ENCODE results near the gene MICAL3. TPM values are rescaled to one million over a fixed set of nuclear protein-coding genes. Genes with fewer than 3 reads are reported as not detected.
"Not testable (repeated sequence)": the region's sequence is repeated elsewhere in the genome, so short reads cannot be mapped to it uniquely, and the experiment has no call there.

Gene MICAL3
- total RNA-seq, 6 experiments from 2014 or later: 38.6 to 44.1 (median 39.7) TPM

DNA sequence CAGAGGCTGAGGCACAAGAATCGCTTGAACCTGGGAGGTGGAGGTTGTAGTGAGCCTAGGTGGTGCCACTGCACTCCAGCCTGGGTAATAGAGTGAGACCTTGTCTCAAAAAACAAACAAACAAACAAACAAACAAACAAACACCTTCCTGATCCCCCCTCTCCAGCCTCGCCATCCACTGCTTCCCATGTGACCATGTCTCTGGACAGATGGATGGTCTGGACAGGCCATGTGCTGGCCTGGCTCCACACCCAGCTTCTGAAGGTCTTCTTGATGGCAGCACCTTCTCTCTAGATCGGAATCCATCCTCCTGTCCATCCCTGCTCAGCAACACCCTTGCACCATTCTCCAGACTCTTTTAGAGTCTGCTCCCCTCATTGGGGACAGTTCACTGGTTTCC, 42.8 kb upstream of the MICAL3 start:
- no peak for DNase-seq
- Mint-ChIP-seq H3K27ac (no peak overlapping the region), H3K4me1 (ENCODE audit: low read depth) (peaks cover 46% of the 10 kb centered on the region), H3K4me3 (no peak overlapping the region), H3K9me3 (no peaks in the 10 kb centered on the region), H3K27me3 (ENCODE audit: insufficient read depth) (peaks cover 11% of the 10 kb centered on the region), H3K36me3 (ENCODE audit: low read depth) (no peaks in the 10 kb centered on the region)
- TF ChIP-seq, protein P1, sequence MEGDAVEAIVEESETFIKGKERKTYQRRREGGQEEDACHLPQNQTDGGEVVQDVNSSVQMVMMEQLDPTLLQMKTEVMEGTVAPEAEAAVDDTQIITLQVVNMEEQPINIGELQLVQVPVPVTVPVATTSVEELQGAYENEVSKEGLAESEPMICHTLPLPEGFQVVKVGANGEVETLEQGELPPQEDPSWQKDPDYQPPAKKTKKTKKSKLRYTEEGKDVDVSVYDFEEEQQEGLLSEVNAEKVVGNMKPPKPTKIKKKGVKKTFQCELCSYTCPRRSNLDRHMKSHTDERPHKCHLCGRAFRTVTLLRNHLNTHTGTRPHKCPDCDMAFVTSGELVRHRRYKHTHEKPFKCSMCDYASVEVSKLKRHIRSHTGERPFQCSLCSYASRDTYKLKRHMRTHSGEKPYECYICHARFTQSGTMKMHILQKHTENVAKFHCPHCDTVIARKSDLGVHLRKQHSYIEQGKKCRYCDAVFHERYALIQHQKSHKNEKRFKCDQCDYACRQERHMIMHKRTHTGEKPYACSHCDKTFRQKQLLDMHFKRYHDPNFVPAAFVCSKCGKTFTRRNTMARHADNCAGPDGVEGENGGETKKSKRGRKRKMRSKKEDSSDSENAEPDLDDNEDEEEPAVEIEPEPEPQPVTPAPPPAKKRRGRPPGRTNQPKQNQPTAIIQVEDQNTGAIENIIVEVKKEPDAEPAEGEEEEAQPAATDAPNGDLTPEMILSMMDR (IDR thresholded peaks at IDR 0.05): no peak

DNA sequence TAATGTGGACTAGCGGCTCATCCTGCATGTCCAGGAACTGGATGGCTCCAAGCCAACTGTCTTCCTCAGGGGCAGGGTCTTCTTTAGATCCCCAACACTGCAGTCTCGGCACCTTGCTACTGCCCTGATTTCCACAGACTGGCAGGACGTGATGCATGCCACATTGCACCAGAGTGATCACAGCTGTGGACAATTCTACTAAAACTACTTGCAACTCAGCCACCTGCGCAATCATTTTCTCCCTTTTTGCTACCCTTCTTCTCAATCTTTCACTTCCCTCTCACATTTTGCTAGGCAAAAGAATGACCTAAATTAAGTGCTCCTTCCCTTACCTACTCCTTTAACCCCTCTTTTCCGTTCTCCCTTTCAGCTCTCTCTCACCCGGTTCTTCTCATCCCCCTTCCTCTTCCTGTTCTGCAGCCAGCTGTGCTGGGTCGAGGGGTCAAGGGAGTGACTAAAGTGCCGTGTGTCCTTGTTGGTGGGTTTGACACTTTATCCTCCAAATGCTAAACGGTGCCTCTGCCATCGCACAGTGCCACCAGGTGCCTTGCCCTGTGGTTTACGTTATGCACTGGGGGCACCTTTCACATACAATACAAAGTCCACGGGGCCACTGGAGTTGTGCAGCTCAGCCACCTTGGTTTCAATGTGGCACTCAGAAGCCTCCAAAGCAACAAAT, 42.0 kb upstream of the MICAL3 start:
- Mint-ChIP-seq H3K27ac (no peak overlapping the region), H3K4me3 (no peak overlapping the region), H3K4me1 (ENCODE audit: low read depth) (peaks cover 50% of the 10 kb centered on the region), H3K36me3 (ENCODE audit: low read depth) (no peaks in the 10 kb centered on the region), H3K27me3 (ENCODE audit: insufficient read depth) (peaks cover 11% of the 10 kb centered on the region), H3K9me3 (no peaks in the 10 kb centered on the region)
- TF ChIP-seq, protein P1 (IDR thresholded peaks at IDR 0.05): no peak
- DNase-seq: no peak

DNA sequence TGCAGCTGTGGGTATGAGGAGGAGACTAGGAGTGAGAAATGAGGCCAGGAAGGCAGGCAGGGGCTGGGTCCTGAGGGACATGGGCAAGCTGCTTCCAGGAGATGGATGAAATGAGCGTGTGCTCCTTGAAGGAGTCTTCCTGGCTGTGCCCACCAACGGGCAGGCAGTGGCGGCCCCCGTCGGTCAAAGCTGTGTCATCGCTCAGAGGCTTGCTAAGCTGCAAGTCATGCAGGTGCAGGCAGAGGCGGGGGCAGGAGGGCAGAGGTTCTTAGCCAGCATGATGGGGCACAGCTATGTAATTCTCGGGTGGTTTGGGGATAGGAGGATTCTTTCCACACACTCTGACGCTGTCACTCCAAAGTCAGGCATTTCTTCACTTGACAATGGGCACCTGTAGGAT, 40.9 kb upstream of the MICAL3 start:
- Mint-ChIP-seq H3K27me3 (ENCODE audit: insufficient read depth) (peaks cover 11% of the 10 kb centered on the region), H3K4me1 (ENCODE audit: low read depth) (peaks cover 56% of the 10 kb centered on the region), H3K27ac (no peak overlapping the region), H3K36me3 (ENCODE audit: low read depth) (no peaks in the 10 kb centered on the region), H3K9me3 (no peaks in the 10 kb centered on the region), H3K4me3 (no peak overlapping the region)
- TF ChIP-seq, protein P1 (IDR thresholded peaks at IDR 0.05): no peak
- DNase-seq: no peak

DNA sequence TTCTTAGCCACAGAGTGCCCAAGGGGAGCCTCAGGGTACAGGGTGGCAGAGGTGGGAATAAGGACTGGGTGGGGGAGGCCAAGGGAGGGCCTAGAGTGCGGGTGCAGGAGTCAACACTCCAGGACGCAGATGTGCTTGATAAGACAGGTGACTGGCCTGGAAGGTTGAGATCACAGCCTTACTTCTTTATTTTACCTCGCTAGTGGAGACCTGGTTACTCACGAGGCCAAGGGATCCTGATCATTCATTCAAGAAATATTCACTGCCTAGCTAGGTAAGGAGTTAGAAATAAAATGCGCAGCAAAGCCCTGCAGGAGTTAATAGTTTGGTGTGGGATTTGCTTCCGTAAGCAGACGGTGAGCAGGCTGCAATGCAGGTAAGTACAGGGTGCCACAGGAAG, 40.3 kb upstream of the MICAL3 start:
- Mint-ChIP-seq H3K27me3 (ENCODE audit: insufficient read depth) (peaks cover 11% of the 10 kb centered on the region), H3K36me3 (ENCODE audit: low read depth) (no peaks in the 10 kb centered on the region), H3K4me1 (ENCODE audit: low read depth) (peaks cover 56% of the 10 kb centered on the region), H3K27ac (no peak overlapping the region), H3K9me3 (no peaks in the 10 kb centered on the region), H3K4me3 (no peak overlapping the region)
- TF ChIP-seq, protein P1 (IDR thresholded peaks at IDR 0.05): no peak
- no peak for DNase-seq

DNA sequence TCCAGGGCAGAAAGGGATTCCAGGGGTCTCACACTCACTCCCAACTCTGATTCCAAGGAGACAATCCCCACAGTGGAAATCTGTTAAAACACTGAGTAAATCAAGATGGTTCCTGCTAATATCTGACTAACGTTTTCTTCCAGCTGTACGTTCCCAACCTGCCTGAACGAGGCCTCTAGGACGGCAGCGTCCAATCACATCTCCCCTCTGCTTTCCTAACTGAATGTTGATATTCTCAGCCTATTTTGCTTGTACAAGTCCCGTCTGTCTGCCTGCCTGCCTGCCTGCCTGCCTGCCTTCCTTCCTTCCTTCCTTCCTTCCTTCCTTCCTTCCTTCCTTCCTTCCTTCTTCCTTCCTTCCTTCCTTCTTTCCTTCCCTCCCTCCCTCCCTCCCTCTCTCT, 39.4 kb upstream of the MICAL3 start:
- H3K36me3 Mint-ChIP-seq (ENCODE audit: low read depth); DNase-seq; H3K4me3 Mint-ChIP-seq; H3K27ac Mint-ChIP-seq; H3K9me3 Mint-ChIP-seq: not testable (repeated sequence)
- H3K4me1 Mint-ChIP-seq (ENCODE audit: low read depth): peaks cover 56% of the 10 kb centered on the region
- H3K27me3 Mint-ChIP-seq (ENCODE audit: insufficient read depth): peaks cover 11% of the 10 kb centered on the region

DNA sequence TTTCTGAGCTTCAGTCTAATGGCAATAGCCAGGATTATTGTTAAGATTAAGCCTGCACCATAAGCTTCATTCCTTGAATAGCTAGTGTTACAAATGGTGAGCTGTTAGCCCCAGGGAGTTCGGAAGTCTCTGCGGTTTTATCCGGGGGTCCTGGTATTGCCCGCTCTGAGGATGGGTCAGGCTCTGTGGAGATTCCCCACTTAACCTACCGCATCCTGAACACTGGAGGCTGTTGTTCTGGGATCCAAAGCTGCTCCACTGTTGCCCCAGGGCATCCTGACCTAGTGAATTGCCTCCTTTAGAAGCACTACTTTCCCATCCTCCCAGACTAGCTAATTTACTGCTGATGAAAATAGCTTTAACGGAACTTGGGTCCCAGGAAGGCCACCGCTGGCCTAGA, 38.9 kb upstream of the MICAL3 start:
- Mint-ChIP-seq H3K36me3 (ENCODE audit: low read depth) (no peaks in the 10 kb centered on the region), H3K9me3 (no peaks in the 10 kb centered on the region), H3K4me3 (no peak overlapping the region), H3K4me1 (ENCODE audit: low read depth) (peaks cover 56% of the 10 kb centered on the region), H3K27me3 (ENCODE audit: insufficient read depth) (peaks cover 11% of the 10 kb centered on the region), H3K27ac (no peak overlapping the region; the same call in 1 of the 2 replicates)
- DNase-seq: no peak
- TF ChIP-seq, protein P1 (IDR thresholded peaks at IDR 0.05): no peak

Measured in HFFc6 (cell line).